Measurements from ENCODE around the gene RABL6. TPM values are rescaled to one million over a fixed set of nuclear protein-coding genes. Genes with fewer than 3 reads are reported as not detected.
"Not testable (repeated sequence)": the region's sequence is repeated elsewhere in the genome, so short reads cannot be mapped to it uniquely, and the experiment has no call there.

Gene RABL6
- total RNA-seq, 1 donor from 2014 or later = 64.1 TPM

DNA sequence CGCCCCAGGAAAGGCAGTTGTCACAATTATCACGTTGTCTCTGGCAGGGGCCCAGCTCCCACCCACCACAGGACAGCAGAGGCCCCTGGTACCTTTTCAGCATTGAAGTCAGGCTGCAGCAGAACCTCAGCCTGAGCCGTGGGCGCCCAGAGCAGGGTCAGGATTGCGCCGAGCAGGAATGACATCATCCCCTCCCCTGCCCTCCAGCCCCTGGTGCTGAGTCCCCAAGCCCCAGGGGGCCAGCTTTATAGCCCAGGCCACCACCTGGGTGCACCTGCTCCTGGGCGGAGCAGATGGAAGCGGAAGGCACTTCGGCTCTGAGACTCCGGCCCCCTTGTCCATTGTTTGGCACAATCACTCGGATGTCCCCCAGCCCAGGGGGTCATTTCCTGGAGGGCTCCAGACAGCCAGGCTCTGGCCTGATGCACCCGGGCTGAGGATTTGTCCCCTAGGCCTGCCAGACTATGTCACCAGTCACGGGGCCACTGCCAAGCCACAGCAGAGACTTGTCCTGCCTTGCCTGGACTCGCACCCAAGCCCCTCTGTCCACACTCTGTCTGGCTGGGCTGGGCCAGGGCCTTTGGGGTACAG, 43.4 kb upstream of the RABL6 start, which contains the start of gene LCN15:
Gene LCN15, minus strand, starts transcription at position 218 of the 591 bp plus-strand sequence. Its CDS starts 30 bp downstream, at position 188.
- H3K4me1 ChIP-seq = peaks cover 41% of the 10 kb centered on the region
- no peaks in the 10 kb centered on the region for H3K36me3 ChIP-seq
- peaks cover 41% of the 10 kb centered on the region for H3K27me3 ChIP-seq (ENCODE audit: low read depth)
- intact Hi-C loops (cut with micrococcal nuclease) = no loop called here
- DNase-seq = no peak
- H3K27ac ChIP-seq (replicated peaks) = peak within 1 kb of the TSS; percentile 63
- TF ChIP-seq, protein P1, sequence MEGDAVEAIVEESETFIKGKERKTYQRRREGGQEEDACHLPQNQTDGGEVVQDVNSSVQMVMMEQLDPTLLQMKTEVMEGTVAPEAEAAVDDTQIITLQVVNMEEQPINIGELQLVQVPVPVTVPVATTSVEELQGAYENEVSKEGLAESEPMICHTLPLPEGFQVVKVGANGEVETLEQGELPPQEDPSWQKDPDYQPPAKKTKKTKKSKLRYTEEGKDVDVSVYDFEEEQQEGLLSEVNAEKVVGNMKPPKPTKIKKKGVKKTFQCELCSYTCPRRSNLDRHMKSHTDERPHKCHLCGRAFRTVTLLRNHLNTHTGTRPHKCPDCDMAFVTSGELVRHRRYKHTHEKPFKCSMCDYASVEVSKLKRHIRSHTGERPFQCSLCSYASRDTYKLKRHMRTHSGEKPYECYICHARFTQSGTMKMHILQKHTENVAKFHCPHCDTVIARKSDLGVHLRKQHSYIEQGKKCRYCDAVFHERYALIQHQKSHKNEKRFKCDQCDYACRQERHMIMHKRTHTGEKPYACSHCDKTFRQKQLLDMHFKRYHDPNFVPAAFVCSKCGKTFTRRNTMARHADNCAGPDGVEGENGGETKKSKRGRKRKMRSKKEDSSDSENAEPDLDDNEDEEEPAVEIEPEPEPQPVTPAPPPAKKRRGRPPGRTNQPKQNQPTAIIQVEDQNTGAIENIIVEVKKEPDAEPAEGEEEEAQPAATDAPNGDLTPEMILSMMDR (IDR thresholded peaks at IDR 0.05; ENCODE audit: borderline replicate concordance) = no peak
- H3K9me3 ChIP-seq (replicated peaks) = no peaks in the 10 kb centered on the region
- no peak within 1 kb of the TSS for H3K4me3 ChIP-seq

DNA sequence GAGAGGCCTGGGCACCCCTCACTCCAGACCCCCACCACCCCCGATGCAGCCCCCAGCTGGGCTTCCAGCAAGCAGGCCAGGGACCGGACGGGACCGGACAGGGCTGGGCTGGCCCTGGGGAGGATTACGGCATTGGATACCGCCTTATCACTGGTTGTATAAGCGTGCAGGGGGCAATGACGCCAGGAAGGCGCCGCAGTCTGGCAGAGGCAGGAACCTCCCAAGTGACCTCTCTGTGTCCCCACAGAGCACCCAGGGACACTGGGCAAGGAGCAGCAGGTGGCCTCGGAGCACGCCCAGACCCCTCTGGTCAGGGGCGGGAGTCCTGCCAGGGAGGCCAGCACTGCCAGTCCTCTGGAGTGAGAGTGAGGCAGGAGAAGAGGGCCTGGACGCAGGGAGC, 42.7 kb upstream of the RABL6 start:
- Histone ChIP-seq H3K27me3 (ENCODE audit: low read depth) (peaks cover 41% of the 10 kb centered on the region), H3K4me3 (no peak overlapping the region)
- DNase-seq = no peak

DNA sequence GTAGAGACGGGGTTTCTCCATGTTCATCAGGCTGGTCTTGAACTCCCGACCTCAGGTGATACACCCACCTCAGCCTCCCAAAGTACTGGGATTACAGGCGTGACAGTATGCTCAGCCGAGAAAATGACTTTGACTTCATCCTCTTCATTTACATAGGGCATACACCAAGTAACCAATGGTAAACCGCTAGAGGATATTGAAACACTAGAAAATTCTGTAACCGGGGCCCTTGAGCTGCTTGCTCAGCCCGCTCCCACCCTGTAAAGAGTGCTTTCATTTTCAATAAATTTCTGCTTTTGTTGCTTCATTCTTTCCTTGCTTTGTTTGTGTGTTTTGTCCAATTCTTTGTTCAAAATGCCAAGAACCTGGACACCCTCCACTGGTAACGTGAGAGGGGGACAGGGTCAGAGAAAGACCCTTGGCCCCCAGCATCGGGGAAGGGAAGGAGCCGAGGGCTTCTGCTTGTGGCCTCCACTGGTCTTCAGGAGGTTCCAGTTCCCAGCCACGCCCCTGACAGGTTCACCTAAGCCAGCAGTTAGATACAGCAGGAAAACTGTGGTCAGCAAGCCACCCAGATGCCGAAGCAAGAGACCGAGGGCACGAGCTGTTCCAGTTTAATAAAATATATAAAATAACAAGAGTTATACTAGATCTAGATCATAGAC, 41.9 kb upstream of the RABL6 start:
- Histone ChIP-seq H3K27ac (replicated peaks) (peak overlapping the region; percentile 63), H3K27me3 (ENCODE audit: low read depth) (peaks cover 41% of the 10 kb centered on the region), H3K4me1 (peaks cover 33% of the 10 kb centered on the region)
- H3K4me3 ChIP-seq; H3K9me3 ChIP-seq (replicated peaks); DNase-seq; intact Hi-C loops (cut with micrococcal nuclease); H3K36me3 ChIP-seq: not testable (repeated sequence)

More for the DNA sequence above, 42.7 kb upstream of the RABL6 start:
- intact Hi-C loops (cut with micrococcal nuclease) = no loop called here
- Histone ChIP-seq H3K27ac (replicated peaks) (peak overlapping the region; percentile 63), H3K36me3 (no peaks in the 10 kb centered on the region), H3K9me3 (replicated peaks) (no peaks in the 10 kb centered on the region), H3K4me1 (peaks cover 41% of the 10 kb centered on the region)
- TF ChIP-seq, protein P1 (IDR thresholded peaks at IDR 0.05; ENCODE audit: borderline replicate concordance) = no peak

DNA sequence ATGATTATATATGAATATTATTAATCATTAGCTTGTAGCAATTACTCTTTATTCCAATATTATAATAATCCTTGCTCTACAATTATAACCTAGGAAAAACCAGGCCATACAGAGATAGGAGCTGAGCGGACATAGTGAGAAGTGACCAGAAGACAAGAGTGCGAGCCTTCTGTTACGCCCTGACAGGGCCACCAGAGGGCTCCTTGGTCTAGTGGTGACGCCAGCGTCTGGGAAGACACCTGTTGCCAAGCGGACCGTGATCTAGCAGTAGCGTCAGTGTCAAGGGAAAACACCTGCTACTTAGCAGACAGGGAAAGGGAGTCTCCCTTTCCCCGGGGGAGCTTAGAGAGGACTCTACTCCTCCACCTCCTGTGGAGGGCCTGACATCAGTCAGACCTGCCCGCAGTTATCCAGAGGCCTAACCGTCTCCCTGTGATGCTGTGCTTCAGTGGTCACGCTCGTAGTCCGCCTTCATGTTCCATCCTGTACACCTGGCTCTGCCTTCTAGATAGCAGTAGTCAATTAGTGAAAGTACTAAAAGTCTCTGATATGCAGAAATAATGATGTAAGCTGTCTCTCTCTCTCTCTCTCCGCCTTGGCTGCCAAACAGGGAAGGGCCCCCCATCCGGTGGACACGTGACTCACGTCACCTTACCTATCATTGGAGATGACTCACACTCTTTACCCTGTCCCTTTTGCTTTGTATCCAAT, 41.2 kb upstream of the RABL6 start:
- intact Hi-C loops (cut with micrococcal nuclease) = not testable (repeated sequence)
- peaks cover 41% of the 10 kb centered on the region for H3K27me3 ChIP-seq (ENCODE audit: low read depth)

DNA sequence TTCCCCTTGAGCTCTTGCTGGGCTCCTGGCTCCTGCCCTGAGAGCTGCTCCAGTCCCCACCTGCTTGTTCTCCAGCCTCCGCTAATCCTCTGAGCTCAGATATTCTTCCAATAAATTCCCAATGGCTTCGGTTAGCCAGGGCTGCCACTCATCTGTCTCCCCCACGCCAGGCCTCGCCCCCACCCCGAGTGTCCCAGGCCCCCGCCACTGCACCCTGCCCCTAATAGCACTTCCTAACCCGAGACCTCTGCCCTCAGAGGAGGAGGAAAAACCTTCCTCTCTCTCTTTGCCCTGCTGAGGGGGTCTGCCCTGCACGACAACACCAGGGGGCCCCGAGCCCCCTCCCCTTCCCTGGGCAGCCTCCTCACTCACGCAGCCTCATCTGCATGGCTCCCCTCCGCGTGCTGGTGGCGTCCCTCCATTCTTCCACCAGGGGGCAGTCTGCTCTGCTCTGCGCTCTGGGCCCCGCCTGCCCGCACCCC, 38.0 kb upstream of the RABL6 start:
- Histone ChIP-seq H3K4me3 (no peak overlapping the region), H3K36me3 (no peaks in the 10 kb centered on the region), H3K27me3 (ENCODE audit: low read depth) (peaks cover 13% of the 10 kb centered on the region), H3K4me1 (peaks cover 11% of the 10 kb centered on the region), H3K27ac (replicated peaks) (no peak overlapping the region), H3K9me3 (replicated peaks) (peaks cover 11% of the 10 kb centered on the region)
- intact Hi-C loops (cut with micrococcal nuclease) = no loop called here
- TF ChIP-seq, protein P1 (IDR thresholded peaks at IDR 0.05; ENCODE audit: borderline replicate concordance) = peak; percentile 49
- DNase-seq = no peak

More for the DNA sequence above, 41.2 kb upstream of the RABL6 start:
- DNase-seq; H3K27ac ChIP-seq (replicated peaks); H3K36me3 ChIP-seq; H3K4me3 ChIP-seq; H3K9me3 ChIP-seq (replicated peaks): not testable (repeated sequence)
- TF ChIP-seq, protein P1 (IDR thresholded peaks at IDR 0.05; ENCODE audit: borderline replicate concordance) = peak; percentile 54
- peaks cover 29% of the 10 kb centered on the region for H3K4me1 ChIP-seq

Data from left ventricle myocardium inferior (tissue), 1 donor.